K562 (cell line): Measurements from ENCODE around the gene CXCL5. TPM values are rescaled to one million over a fixed set of nuclear protein-coding genes. Genes with fewer than 3 reads are reported as not detected.
A peak's percentile ranks its signal among the peaks of the same experiment; 100 is the strongest.

ENCODE experiments used
- ATAC-seq: fragments of 200-7000 bp; cut with Tn5 transposase; 3 replicates; pipeline ENCODE4 v1.9.1; 2020; ENCODE audit warnings: moderate library complexity
- BruUV-seq: library from RNA; stranded (reverse); fragments of 400-500 nt; replicated peaks from 2 replicates; lab custom pipeline; 2021; lab: Mats Ljungman, UMichigan
- CTCF ChIA-PET: fragments of 300-600 bp; formaldehyde crosslinking; extraction: SDS; loops from one replicate; lab custom pipeline; 2021; ENCODE audit warnings: low intra/inter-chr PET ratio; lab: Yijun Ruan, JAX
- POLR2A ChIA-PET: fragments of 300-600, 350-650 bp; sonication (Branson Sonifier 250); formaldehyde crosslinking; extraction: SDS; loops from one replicate; lab custom pipeline; 2021; ENCODE audit warnings: antibody characterized with exemption, inconsistent platforms; lab: Yijun Ruan, JAX
- DNase-seq, 4 experiments: peaks; one replicate each; pipeline versions ENCODE4 v3.0.0 to v3.0.0-alpha.2; 2011 to 2018; ENCODE audit warnings: low spot score in 3 of 4, mixed read lengths in 3 of 4; ENCODE audit errors: extremely low read depth in 1 of 4
- FAIRE-seq: peaks from 2 replicates; lab custom pipeline; 2011; peaks lifted over from hg19 to GRCh38; lab: Jason Lieb, UNC
- H2AFZ ChIP-seq: 2 replicates; pipeline ENCODE4 v1.6.0; 2011; ENCODE audit warnings: low read depth, low read length, control low read depth, inconsistent platforms
- H3K27ac ChIP-seq: fragments of 200-600 bp; 3 replicates; pipeline ENCODE4 v1.8.0; 2011; ENCODE audit warnings: low read depth, mild to moderate bottlenecking, control low read depth, inconsistent platforms, low read length, moderate library complexity, mixed read lengths; ENCODE audit errors: extremely low read depth
- H3K27me3 ChIP-seq, 2 experiments: fragments of 300-600 bp in 1 of 2; 2 replicates in 1 of 2; 3 replicates in 1 of 2; pipeline versions ENCODE4 v1.6.0 to v1.8.0; 2011; ENCODE audit warnings: inconsistent platforms in 2 of 2, low read length in 2 of 2, mild to moderate bottlenecking in 1 of 2, mixed read lengths in 1 of 2, moderate library complexity in 1 of 2; ENCODE audit not compliant: control insufficient read depth in 2 of 2, insufficient read depth in 2 of 2
- H3K36me3 ChIP-seq: fragments of 300-600 bp; 3 replicates; pipeline ENCODE4 v1.8.0; 2011; ENCODE audit warnings: mild to moderate bottlenecking, low read length, inconsistent platforms; ENCODE audit not compliant: control insufficient read depth, insufficient read depth
- H3K4me1 ChIP-seq, 2 experiments: fragments of 200-600 bp in 1 of 2; replicated peaks in 1 of 2; 2 replicates in 1 of 2; 3 replicates in 1 of 2; pipeline versions ENCODE4 v1.5.1 to v1.8.0; 2011; ENCODE audit warnings: inconsistent platforms in 2 of 2, low read length in 2 of 2, mild to moderate bottlenecking in 1 of 2, mixed read lengths in 1 of 2, moderate library complexity in 1 of 2; ENCODE audit not compliant: control insufficient read depth in 2 of 2, insufficient read depth in 2 of 2
- H3K4me2 ChIP-seq: 2 replicates; pipeline ENCODE4 v1.6.1; 2011; ENCODE audit warnings: low read length, control low read depth, inconsistent platforms, mixed read lengths; ENCODE audit not compliant: insufficient read depth
- H3K4me3 ChIP-seq: fragments of 200-600 bp; sonication (generic), shearing (Covaris generic); 2 replicates; pipeline ENCODE4 v1.5.1; 2016; ENCODE audit warnings: control low read depth, inconsistent platforms
- H3K79me2 ChIP-seq: fragments of 200-600 bp; 3 replicates; pipeline ENCODE4 v1.8.0; 2011; ENCODE audit warnings: low read length, inconsistent platforms; ENCODE audit not compliant: control insufficient read depth, insufficient read depth
- H3K9ac ChIP-seq, 2 experiments: 2 replicates each; pipeline versions ENCODE4 v1.6.0 to v1.6.1; 2011; ENCODE audit warnings: low read depth in 2 of 2, low read length in 2 of 2, control low read depth in 1 of 2, inconsistent platforms in 1 of 2, mild to moderate bottlenecking in 1 of 2, mixed read lengths in 1 of 2; ENCODE audit not compliant: insufficient read depth in 1 of 2
- H3K9me1 ChIP-seq: one replicate; pipeline ENCODE4 v1.6.0; 2011; ENCODE audit warnings: inconsistent platforms, mild to moderate bottlenecking, low read length, moderate library complexity; ENCODE audit not compliant: control insufficient read depth, insufficient read depth
- H3K9me3 ChIP-seq: replicated peaks from 2 replicates; pipeline ENCODE4 v1.5.1; 2011; ENCODE audit warnings: low read depth, low read length, inconsistent platforms; ENCODE audit not compliant: control insufficient read depth, insufficient read depth
- H4K20me1 ChIP-seq: replicated peaks from 2 replicates; pipeline ENCODE4 v1.6.1; 2011; ENCODE audit warnings: low read length, inconsistent platforms, mixed read lengths; ENCODE audit not compliant: control insufficient read depth, insufficient read depth
- CEBPB ChIP-seq: fragments of 450-650 bp; IDR thresholded peaks from 2 replicates; pipeline ENCODE4 v1.6.1; 2016; ENCODE audit warnings: missing genetic modification characterization, missing compliant biosample characterization
- CEBPG ChIP-seq, 3 experiments: fragments of 200-800 bp in 1 of 3; sonication (Bioruptor generic) in 1 of 3; sonication (generic) in 1 of 3; formaldehyde crosslinking in 1 of 3; IDR thresholded peaks in 2 of 3; conservative IDR thresholded peaks in 1 of 3; 2 replicates each; pipeline versions ENCODE4 v1.6.1 to v1.8.0; 2016 to 2022; ENCODE audit warnings: missing compliant biosample characterization in 2 of 3, missing genetic modification characterization in 2 of 3, mild to moderate bottlenecking in 1 of 3, missing genetic modification reagents in 1 of 3
- NR4A1 ChIP-seq, 2 experiments: fragments of 250-450 bp in 1 of 2; fragments of 450-650 bp in 1 of 2; sonication (Bioruptor Pico) in 1 of 2; IDR thresholded peaks; 2 replicates each; pipeline versions ENCODE4 v1.4.0 to v1.6.1; 2016 to 2020; ENCODE audit warnings: mild to moderate bottlenecking in 2 of 2, missing compliant biosample characterization in 1 of 2, missing genetic modification characterization in 1 of 2, moderate library complexity in 1 of 2
- STAT5B ChIP-seq: fragments of 250-450 bp; sonication (Bioruptor Pico); IDR thresholded peaks from 2 replicates; pipeline ENCODE4 v1.8.0; 2021; ENCODE audit warnings: mild to moderate bottlenecking, inconsistent platforms
- TARDBP ChIP-seq: fragments of 450-650 bp; IDR thresholded peaks from 2 replicates; pipeline ENCODE4 v1.6.1; 2016
- ZBED1 ChIP-seq: IDR thresholded peaks from 2 replicates; pipeline ENCODE4 v1.6.1; 2014
- ZNF668 ChIP-seq: fragments of 250-450 bp; sonication (Bioruptor Pico); IDR thresholded peaks from 2 replicates; pipeline ENCODE4 v1.8.0; 2022; ENCODE audit warnings: mild to moderate bottlenecking, inconsistent platforms
- WGBS: fragments of 100-300 bp; shearing (Covaris generic); methylation state at CpG from one replicate; pipeline ENCODE4 v1.1.6; 2016; ENCODE audit warnings: low coverage, mixed read lengths; ENCODE audit not compliant: insufficient coverage; ENCODE audit errors: missing lambda C conversion rate; 5-methylcytosine and 5-hydroxymethylcytosine counted together
- in situ Hi-C: fragments of 300-500 bp; cut with MboI; formaldehyde crosslinking; loops from 4 replicates; pipeline ENCODE4 v1.15.0; 2018; ENCODE audit warnings: inconsistent platforms, mixed read lengths
- intact Hi-C: fragments of 100-400 bp; cut with micrococcal nuclease; formaldehyde crosslinking; loops from 2 replicates; pipeline ENCODE4 v1.14.2; 2022
- polyA plus RNA-seq, 8 experiments: library from polyadenylated mRNA; depleted of rRNA in 4 of 8; stranded (reverse) in 5 of 8; unstranded in 3 of 8; fragments of >200 nt; fragmentation: Nextera tagmentation in 2 of 8; fragmentation: Illumina TruSeq in 1 of 8; extraction: Ambion mirVana in 2 of 8; extraction: Trizol in 1 of 8; gene quantifications; 2 replicates each; pipeline versions ENCODE4 v1.2.1 to v1.2.3, GENCODE V29; 2011 to 2014; ENCODE audit warnings: inconsistent platforms in 1 of 8, missing spikeins in 1 of 8
- total RNA-seq, 7 experiments: library from RNA; depleted of rRNA in 6 of 7; stranded (reverse); fragments of >200 nt in 6 of 7; fragmentation: Illumina TruSeq in 2 of 7; extraction: Trizol in 2 of 7; gene quantifications; 2 replicates each; pipeline versions ENCODE4 v1.2.1 to v1.2.3, GENCODE V29; 2011 to 2021; ENCODE audit warnings: low replicate concordance in 1 of 7

CXCL5 gene
- total and polyA plus RNA-seq, 9 of the 15 experiments (the other 6 are each of a cell fraction or from before 2014, with no cell fraction given), result not detected

- TF ChIP-seq ZBED1, result no peak
- no peak for TF ChIP-seq STAT5B
- TF ChIP-seq NR4A1 (CRISPR knock-in tag; IDR thresholded peaks at IDR 0.05), result no peak
- no peak for TF ChIP-seq NR4A1 (tag; IDR thresholded peaks at IDR 0.05)
- no peak for TF ChIP-seq TARDBP
These were observed 10.8 kb upstream of the CXCL5 start (continued) for GRCh38 chr4:74009307-74009706.

GRCh38 chr4:74006009-74006476 is 7.6 kb upstream of the CXCL5 start:
- Histone ChIP-seq H2AFZ (peak overlapping the region; percentile 41; the same call in 1 of the 2 replicates), H3K9ac (no peak overlapping the region), H3K79me2 (no peaks in the 10 kb centered on the region), H3K9me3 (no peaks in the 10 kb centered on the region), H3K9me1 (no peaks in the 10 kb centered on the region), H4K20me1 (no peaks in the 10 kb centered on the region), H3K27me3 (no peaks in the 10 kb centered on the region), H3K4me3 (no peak overlapping the region), H3K27ac (no peak overlapping the region), H3K4me2 (no peak overlapping the region), H3K36me3 (no peaks in the 10 kb centered on the region), H3K4me1 (peaks cover 3 to 15% of the 10 kb centered on the region in 2 experiments; a peak in 2 of 5 replicates)
- FAIRE-seq, result no peak
- intact Hi-C loops, result no loop called here
- TF ChIP-seq ZNF668 (CRISPR knock-in tag) (no peak), CEBPG (CRISPR knock-in tag; IDR thresholded peaks at IDR 0.05) (no peak), CEBPG (tag; conservative IDR thresholded peaks at IDR 0.05 in 1 of 2, IDR thresholded peaks at IDR 0.05 in 1 of 2) (peak; percentile 63 to 64; a peak in 3 of 4 replicates), CEBPB (peak; percentile 86)
- no peak for ATAC-seq
- 54% methylated on average over 2 of the region's 2 CpGs for WGBS
- ChIA-PET CTCF (no interaction called here), POLR2A (no interaction called here)
- in situ Hi-C loops, result no loop called here
- DNase-seq, result no peak
- no TSS peak for BruUV-seq
